ENCODE data around the gene OTULINL. TPM values are rescaled to one million over a fixed set of nuclear protein-coding genes. Genes with fewer than 3 reads are reported as not detected.

The OTULINL gene
- total RNA-seq, 6 experiments from 2014 or later: 0.66 to 1.7 (median 1.2) TPM

DNA sequence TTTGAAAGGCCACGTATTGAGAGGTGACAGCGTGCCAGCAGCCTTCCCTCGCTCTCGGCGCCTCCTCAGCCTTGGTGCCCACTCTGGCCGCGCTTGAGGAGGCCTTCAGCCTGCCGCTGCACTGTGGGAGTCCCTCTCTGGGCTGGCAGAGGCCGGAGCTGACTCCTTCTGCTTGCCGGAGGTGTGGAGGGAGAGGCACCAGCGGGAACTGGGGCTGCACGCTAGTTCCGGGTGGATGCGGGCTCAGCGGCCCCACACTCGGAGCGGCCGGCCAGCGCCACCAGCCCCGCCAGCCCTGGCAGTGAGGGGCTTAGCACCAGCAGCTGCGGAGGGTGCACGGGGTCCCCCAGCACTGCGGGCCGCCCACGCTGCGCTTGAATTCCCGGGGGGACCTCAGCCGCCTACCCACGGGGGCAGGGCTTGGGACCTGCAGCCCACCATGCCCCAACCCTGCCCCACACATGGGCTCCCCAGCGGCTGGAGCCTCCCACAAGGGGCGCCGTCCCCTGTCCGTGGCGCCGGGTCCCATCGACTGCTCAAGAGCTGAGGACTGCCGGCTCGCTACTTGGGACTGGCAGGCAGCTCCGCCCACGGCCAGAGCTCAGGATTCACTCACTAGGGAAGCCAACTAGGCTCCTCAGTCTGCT, 4.4 kb upstream of the OTULINL start:
- Histone ChIP-seq H3K36me3 (no peaks in the 10 kb centered on the region), H3K4me3 (no peak overlapping the region), H3K27ac (no peak overlapping the region), H3K27me3 (no peaks in the 10 kb centered on the region), H3K4me1 (peaks cover 0 to 14% (median 0%) of the 10 kb centered on the region in 4 donors), H3K9me3 (no peaks in the 10 kb centered on the region)
- TF ChIP-seq, protein P1, sequence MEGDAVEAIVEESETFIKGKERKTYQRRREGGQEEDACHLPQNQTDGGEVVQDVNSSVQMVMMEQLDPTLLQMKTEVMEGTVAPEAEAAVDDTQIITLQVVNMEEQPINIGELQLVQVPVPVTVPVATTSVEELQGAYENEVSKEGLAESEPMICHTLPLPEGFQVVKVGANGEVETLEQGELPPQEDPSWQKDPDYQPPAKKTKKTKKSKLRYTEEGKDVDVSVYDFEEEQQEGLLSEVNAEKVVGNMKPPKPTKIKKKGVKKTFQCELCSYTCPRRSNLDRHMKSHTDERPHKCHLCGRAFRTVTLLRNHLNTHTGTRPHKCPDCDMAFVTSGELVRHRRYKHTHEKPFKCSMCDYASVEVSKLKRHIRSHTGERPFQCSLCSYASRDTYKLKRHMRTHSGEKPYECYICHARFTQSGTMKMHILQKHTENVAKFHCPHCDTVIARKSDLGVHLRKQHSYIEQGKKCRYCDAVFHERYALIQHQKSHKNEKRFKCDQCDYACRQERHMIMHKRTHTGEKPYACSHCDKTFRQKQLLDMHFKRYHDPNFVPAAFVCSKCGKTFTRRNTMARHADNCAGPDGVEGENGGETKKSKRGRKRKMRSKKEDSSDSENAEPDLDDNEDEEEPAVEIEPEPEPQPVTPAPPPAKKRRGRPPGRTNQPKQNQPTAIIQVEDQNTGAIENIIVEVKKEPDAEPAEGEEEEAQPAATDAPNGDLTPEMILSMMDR (IDR thresholded peaks at IDR 0.05): no peak
- TF ChIP-seq POLR2A (IDR thresholded peaks at IDR 0.05): no peak
- WGBS (ENCODE audit: insufficient coverage, low coverage, low lambda C conversion rate, missing lambda C conversion rate): no CpG with 5 or more reads among the region's 40 CpGs
- ATAC-seq: no peak
- no peak for DNase-seq
- intact Hi-C loops (cut with DNase I): no loop called here

GRCh38 chr5:14577971-14578370, 3.6 kb upstream of the OTULINL start:
- Histone ChIP-seq H3K4me1 (peaks cover 0 to 19% (median 0%) of the 10 kb centered on the region in 4 donors), H3K9me3 (no peaks in the 10 kb centered on the region), H3K36me3 (no peaks in the 10 kb centered on the region), H3K27me3 (no peaks in the 10 kb centered on the region), H3K4me3 (no peak overlapping the region), H3K27ac (no peak overlapping the region)
- TF ChIP-seq POLR2A (IDR thresholded peaks at IDR 0.05): no peak
- TF ChIP-seq, protein P1 (IDR thresholded peaks at IDR 0.05): no peak
- intact Hi-C loops (cut with DNase I): no loop called here
- DNase-seq (no peak), ATAC-seq (no peak)
- WGBS (ENCODE audit: insufficient coverage, low coverage, low lambda C conversion rate, missing lambda C conversion rate): 67% methylated on average over 4 of the region's 4 CpGs

DNA sequence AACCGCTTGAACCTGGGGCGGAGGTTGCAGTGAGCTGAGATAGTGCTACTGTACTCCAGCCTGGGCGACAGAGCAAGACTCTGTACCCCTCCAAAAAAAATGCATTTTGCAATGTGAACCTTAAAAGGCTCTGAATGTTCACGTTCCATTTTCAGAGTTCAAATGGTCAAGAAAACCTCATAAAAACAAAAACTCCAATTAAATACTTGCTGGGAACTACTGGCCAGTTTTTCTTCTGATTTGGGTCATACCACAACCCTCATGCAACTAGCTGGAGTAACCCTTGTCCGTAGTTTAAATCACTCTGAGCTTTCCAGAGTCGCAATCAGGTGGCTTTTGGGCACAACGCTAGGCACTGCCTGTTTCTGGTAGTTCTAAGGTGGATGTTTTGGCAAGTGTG, 2.3 kb upstream of the OTULINL start:
- intact Hi-C loops (cut with DNase I): no loop called here

GRCh38 chr5:14579731-14580397, 1.7 kb upstream of the OTULINL start:
- Histone ChIP-seq H3K27ac (no peak overlapping the region), H3K4me1 (peaks cover 0 to 19% (median 0%) of the 10 kb centered on the region in 4 donors), H3K4me3 (no peak overlapping the region), H3K36me3 (no peaks in the 10 kb centered on the region), H3K9me3 (no peaks in the 10 kb centered on the region), H3K27me3 (no peaks in the 10 kb centered on the region)
- DNase-seq (no peak), ATAC-seq (no peak)
- TF ChIP-seq, protein P1 (IDR thresholded peaks at IDR 0.05): no peak
- TF ChIP-seq POLR2A (IDR thresholded peaks at IDR 0.05): no peak
- intact Hi-C loops (cut with DNase I): no loop called here
- WGBS (ENCODE audit: insufficient coverage, low coverage, low lambda C conversion rate, missing lambda C conversion rate): 67% methylated on average over 4 of the region's 4 CpGs

More for the DNA sequence above, 2.3 kb upstream of the OTULINL start:
- TF ChIP-seq POLR2A (IDR thresholded peaks at IDR 0.05): no peak
- TF ChIP-seq, protein P1 (IDR thresholded peaks at IDR 0.05): no peak
- Histone ChIP-seq H3K4me1 (peaks cover 0 to 19% (median 0%) of the 10 kb centered on the region in 4 donors), H3K4me3 (no peak overlapping the region), H3K36me3 (no peaks in the 10 kb centered on the region), H3K27me3 (no peaks in the 10 kb centered on the region), H3K9me3 (no peaks in the 10 kb centered on the region), H3K27ac (no peak overlapping the region)
- DNase-seq: no peak
- 78% methylated on average over 6 of the region's 7 CpGs for WGBS (ENCODE audit: insufficient coverage, low coverage, low lambda C conversion rate, missing lambda C conversion rate)
- no peak for ATAC-seq

Data from right lobe of liver (tissue), 6 donors.